Measurements from ENCODE around the gene FADS6.

The FADS6 gene

DNA sequence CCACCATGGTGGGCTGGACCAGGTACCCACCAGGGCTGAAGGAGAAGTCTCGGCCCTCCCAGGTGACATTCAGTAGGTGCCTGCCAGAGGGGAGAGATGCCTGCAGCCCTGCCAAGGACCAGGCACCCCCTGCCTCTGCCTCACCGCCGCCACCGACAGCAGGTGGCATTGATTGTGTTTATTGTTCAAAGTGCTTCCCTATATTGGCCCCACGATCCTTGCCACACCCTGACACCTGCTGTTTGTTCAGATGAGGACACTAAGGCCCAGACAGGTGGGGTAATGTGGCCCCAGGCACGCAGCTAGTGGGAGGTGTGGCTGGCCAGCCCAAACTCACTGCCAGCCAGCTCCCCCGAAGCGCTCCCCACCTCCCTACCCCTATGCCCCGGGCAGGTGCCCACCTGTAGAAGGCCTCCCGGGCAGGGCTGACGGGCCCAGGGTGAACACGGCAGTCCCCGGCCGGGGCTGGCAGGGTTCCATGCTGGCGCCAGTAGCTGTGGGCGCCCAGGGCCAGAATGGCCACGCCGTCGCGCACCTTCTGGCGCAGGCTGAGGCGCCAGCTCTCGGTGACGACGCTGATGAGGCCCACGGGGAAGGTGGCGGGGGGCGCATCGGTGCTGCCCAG lies 41.7 kb downstream of the FADS6 start:
- DNase-seq: no peak

DNA sequence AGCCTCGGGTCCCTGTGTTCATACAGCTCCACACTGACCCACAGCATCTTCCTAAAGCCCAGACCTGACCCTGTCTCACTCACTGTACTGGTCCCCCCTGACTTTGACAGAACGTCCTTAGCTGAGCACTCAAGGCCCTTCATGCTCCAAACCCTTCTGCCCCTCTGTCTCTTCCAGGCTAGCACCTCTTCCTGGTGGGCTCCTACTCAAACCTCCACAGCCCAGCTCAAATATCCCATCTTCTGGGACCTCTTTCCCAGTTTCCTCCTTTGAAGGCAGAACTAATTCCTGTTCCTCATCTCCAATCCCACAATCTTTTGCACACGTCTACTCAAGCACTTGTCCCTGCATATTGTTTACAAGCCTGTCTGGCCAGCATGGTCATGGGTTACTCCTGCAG lies 42.5 kb downstream of the FADS6 start:
- no peak for DNase-seq

DNA sequence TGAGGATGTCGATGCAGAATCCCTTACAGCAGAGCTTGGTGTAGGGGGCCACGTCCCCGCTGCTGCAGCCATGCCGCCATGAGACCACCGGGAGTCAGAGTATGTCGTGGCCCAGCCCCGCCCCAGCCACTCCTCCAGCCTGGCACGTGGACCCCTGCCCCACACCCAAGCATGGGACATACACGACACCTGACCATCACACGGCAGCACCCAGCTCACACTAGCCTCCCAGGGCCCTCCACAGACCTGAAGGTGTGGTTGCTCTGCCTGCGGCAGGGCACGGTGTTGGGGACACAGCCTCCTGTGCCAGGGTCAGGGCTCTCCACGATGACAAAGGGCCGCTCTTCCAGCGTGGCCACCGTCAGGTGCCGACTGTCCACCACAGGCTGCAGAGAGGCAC lies 43.1 kb downstream of the FADS6 start:
- no peak for DNase-seq

DNA sequence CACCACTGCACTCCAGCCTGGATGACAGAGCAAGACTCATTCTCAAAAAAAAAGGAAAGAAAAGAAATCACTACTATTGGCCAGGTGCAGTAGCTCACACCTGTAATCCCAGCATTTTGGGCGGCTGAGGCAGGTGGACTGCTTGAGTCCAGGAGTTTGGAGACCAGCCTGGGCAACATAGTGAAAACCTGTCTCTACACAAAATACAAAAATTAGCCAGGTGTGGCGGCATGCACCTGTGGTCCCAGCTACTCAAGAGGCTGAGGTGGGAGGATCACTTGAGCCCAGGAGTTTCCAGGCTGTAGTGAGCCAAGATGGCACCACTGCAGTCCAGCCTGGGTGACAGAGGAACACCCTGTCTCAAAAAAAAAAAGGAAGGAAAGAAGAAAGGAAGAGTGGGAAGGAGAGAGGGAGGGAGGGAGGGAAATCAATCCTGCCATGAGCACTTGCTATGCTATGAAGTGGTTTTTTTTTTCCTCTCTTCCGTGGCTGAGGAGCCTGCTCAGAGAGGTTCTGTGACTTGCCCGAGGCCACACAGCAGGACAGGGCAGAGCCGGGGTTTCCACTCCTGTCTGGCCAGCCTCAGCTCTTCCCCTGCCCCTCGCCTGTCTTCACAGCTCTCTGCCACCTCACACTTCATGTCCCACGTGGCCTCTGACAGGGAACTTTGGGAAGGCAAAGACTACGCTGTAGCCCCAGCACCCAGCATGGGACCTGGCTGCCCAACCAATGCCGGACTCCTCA lies 44.6 kb downstream of the FADS6 start:
- no peak for DNase-seq

DNA sequence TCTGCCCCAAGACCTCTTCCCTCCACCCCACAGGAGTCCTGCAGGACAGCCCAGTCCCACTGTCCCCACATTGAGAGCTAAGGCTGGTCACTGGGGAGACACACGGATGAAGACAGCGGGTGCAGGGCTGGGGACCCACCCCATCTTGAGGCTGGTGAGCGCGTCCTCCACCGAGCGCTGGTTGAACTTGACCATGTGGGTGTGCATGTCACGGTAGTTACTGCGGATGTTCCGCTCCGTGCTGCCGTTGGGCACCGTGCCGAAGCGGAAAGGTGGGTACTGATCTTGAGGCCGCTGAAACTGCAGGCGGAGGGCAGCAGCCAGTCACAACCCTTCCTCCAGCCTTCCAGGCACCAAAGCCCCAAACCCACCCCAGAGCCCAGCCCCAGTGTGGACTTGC lies 46.8 kb downstream of the FADS6 start:
- DNase-seq: no peak

DNA sequence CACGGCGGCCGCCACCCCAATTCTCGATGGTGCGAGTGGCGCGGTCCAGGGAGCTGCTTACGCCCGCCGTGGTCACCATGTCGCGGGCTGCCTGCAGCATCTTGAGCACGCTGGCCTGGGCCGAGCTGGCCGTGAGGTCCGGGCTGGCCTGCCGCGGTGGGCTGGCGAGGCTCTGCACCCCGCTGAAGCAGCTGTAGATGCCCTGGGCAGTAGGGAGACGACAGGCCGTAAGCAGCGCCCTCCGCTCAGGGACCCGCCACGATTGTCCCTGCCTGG lies 50.1 kb downstream of the FADS6 start:
- DNase-seq: no peak

DNA sequence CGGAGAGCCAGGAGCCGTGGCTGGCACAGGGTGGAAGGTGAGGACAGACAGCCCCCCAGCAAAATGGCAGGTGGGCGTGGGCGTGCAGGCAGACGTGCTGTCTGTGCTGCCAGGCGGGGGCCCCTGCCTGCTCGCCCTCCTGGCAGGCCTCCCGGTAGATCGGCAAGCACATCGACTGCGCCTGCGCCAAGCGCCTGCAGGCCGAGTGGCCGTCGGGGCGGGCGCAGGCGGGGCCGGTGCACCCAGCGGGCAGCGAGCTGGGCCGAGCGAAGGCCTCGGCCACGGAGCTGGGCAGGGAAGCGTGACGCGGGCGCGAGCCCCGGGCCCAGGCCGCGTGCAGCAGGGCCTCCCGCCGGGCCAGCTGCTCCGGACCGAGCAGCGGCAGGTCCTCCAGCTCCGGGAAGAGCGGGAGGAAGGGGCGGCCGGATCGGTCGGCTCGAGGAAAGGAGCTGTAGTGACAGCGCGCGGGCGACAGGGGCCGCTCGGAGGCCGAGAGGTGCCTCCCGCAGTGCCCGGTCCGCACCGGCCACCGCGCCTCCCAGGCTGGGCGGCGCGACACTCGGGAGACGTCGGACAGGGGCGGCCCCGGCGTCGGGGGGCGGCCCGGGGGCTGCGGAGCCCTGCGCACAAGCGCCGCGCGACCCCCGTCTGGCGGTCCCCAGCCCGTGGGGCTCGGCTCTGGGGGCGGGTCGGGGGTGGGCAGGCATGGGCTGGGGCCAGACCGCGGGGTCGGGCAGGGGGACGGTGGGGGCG lies 50.7 kb downstream of the FADS6 start:
- no peak for DNase-seq

DNA sequence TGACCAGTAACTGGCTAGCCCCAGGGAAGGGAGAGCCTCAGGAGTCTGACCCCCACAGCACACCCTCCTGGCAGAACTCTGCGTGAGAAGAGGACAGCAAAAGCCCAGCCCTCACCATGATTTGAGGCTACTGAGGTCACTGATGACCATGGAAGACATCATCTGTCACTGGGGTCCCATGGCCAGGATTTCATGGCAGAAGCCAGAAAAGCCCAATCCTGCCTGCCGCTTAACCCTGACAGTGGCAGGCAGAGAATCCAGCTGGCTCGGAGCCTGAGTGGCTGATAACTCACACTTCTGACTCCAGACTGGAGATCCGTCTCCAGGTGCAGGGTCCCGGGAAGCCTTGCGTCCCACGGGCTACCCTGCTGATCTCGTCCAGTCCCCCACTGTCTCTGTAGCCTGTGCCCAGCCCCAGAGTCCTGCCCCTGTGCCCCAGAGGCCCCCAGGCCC lies 51.3 kb downstream of the FADS6 start:
- no peak for DNase-seq

DNA sequence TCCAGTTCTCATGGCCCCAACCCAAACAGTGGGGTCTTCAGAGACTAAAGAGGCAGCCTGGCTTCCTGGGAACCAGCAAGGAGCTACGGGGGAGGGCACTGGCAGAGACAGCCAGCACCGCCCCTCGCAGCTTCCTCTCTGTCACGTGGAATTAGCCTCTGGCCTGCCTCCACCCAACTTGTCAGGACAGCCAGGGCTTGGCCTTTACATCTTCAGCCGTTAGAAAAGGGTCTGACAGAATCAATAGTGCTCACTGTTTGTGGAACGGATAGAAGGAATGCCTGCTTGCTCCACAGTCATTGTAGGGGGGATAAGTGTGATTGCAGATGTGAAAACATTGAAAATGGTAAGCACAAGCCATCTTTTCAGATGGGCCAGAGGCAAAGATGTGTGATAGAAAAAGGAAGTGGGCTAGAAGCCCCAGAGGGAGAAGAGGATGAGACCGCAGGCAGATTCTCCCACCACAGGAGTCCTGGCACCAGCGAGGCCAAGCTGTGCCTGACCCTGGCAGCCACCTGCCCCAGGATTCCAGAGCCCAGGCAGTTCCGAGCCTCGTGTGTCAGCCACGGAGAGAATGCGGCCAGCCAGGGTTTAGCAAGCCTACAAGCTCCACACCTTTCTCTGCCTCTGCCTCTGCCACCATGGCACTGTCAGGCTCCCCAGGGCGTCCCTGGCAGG lies 52.3 kb downstream of the FADS6 start:
- DNase-seq: no peak

DNA sequence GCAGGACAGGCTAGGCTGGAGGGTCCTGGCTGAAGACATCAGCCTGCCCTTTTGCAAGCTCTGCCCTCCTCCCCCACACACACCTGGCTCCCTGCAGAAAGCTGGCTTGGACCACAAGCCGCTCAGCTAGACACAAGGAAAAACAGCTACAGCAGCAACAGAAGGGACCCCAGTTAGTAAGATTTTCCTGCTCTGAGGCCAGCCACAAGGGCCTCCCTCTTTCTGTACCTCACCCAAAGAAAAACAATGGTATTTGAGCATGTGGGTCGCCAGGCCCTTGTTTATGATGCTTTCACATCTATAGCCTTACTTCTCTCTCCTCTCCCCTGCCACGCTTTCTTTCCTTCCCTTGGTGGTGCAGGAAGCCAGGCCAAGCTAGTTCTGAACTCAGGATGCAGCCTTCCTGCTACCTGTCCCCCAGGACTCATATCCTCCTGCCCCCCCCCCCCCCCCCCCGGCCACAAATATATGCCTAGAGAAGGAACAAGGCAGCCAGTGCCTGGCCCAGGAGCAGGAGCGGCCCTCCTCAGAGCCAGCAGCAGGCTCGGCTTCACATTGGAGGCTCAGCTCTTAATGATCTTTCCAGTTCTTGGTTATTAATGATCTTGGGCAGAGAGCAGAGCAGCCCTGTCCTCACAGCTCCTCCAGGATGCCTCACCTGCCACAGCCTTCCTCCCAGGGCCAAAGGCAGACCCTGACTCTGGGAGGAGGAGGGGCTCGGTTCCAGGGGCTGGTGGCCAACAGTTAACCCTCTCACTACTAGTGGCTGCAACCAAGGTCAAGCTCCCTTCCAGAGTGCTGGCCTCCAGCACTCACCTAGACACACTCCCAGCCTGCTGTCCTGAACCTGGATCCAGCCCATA lies 53.2 kb downstream of the FADS6 start:
- DNase-seq: no peak

DNA sequence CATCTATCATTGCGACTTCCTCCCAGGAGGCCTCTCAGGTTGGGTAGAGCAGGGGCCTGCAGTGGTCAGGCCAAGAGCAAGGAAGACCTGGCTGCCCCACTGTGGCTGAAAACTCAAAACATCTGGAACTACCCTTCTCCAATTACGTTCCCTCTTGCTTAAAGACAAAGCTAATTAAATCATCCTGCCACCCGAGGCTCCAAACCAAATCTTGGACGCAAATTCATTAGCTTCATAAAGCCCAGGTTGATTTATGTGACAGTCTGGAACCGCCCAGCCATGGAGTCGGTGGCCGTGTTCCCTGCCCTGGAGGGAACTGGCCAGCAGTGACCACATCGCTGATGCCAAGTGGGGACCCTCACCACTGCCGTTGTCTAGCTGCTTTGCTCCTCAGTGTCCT lies 55.2 kb downstream of the FADS6 start:
- no peak for DNase-seq

DNA sequence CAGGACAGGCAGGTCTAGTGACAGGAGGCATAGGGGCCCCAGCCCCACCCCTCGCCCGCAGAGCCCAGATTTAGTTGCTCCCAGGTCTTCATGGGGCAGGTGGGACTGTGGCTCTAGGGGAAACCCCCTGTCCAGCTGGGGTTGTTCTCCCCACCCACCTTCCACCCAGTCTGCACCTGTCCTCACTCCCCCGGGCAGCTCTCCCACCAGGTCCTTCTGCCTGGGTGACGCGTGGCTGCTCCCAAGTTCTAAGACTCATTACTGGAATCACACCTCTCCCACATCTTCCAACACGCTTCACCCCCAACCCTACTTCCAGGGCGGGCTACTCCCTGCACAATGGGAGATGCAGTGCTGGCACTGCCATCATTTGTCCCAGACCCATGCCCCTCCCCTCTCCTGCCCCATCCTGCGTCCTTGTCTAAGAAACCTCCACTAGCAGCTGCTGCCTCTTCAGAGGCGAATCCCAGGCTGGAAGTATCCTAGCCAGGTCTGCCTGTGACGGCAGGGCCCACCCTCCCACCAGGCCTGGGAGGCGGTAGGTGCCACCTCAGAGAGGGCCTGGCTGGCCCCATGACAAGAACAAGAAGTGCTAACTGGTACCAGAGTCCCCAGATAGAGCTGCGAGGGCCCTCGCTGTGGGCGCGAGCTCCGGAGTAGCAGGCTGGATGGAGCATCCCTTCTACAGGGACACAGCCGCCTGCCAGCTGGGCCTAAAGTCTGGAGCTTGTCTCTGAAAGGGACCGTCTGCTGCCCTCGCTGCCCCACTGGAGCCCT lies 56.6 kb downstream of the FADS6 start:
- DNase-seq: no peak

DNA sequence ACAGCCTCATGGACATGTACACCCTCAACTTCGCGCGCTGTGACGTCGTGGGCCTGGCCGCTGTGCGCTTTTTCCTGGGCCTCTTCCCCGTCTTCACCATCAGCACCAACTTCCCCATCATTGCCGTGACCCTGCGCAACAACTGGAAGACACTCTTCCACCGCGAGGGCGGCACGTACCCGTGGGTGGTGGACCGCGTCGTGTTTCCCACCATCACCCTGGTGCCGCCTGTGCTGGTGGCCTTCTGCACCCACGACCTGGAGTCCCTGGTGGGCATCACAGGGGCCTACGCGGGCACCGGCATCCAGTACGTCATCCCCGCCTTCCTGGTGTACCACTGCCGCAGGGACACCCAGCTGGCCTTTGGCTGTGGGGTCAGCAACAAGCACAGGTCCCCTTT lies 57.2 kb downstream of the FADS6 start:
- no peak for DNase-seq

DNA sequence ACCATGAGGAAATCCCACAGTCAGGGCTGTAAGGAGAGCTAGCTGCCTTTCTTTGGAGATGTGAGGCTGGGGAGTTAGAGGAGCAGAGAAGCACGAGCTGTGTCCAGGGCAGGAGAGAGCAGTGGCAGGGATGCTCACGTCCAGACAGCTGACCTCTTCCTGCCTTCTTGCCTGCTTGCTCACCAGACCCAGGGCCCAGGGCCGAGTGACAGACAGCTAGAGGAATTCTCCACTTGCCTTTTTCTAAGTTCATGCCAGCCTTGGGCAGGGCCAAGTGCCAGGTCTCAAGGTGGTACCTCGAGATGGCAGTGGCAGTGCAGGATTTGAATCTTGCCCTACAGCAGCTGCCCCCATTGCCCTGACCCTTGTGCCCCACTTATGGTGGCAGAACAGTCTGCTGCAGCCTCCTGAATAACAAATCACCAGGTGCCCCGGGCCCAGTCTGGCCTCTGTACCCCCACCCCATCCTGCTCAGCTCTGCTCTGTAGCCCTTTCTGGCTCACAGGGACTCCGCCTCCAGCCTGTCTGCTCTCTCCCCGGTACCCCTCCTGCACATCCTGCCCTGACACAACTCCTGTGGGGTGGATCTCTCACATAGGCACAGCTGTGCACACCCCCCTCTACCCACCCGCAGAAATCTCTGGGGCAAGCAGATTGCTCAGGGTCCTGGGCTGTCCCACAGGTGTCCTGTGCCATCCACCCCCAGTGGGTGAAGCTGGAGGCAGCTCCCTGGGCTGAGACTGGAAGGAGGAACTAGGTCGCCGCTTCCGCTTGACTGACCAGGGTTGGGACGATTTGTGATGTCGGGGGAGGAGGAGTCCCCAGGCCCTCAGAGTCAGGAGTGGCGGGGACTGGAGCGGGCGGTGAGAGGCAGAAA lies 59.7 kb downstream of the FADS6 start:
- no peak for DNase-seq

DNA sequence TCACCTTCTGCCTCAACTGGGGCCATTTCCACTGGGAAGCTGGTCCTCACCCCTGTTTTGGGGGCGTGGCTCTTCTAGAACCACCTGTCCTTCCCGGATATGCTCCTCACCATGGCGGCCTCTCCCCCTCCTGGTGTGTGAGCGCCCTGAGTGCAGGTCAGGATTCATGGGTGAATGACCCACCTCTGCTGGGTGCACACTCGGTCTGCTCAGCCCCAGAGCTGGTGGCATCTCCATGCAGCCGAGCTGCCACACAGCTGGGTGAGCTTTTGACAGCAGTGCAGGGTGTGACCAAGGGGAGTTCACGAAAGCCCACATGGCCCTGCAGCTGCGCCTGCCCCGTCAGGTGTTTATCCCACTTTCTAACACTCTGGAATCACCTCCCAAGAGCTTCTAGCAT lies 61.0 kb downstream of the FADS6 start:
- no peak for DNase-seq

DNA sequence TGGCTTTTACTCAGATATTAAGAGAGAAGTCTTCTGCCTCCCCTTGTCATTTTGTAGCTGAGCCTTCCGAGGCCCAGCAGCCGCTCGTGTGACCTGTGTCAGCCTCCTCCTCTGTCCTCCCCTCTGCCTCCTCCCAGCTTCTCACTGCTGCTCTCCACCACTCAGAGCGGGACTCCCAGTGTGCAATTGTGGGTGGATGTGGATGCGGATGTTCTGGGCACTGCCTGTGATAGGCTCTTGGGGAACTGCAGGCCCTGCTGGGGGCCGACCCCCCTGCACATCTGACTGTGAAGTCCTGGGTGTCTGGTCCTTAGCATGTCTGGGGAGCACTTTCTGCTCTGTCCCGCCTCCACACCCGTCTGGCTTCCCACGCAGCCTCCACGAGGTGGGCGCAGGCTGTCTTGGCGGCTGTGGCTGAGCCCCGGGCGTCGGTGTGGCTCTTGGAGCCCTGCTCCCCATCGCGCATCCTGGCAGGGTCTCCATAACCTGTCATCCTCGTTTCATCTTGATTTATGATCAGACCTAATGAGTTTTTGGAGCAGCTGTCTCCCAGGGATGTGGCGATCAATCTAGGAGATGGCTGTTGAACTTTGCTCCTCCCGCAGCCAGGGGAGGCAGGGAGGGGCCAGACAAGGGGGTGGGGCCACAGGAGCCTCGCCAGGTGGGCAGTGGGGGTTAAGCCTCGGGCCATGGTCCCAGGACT lies 61.8 kb downstream of the FADS6 start:
- no peak for DNase-seq

DNA sequence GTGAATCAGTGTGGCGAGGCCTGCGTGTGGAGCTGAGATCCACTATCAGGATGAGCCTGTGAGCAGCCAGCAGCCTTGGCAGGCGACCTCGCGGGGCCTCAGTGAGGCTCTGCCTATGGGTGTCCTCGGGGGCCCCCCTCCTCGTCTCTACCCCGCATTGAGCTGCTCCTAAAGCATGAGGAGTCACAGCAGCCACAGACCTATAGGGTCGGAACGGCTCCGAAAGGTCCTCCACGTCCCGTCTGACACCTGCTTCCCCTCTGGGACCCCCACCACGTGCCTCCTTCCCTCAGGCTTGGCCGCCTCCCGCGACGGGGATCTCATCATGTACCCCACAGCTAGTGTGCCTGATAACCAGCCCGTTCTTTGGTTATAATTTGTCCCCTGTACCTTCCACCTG lies 62.6 kb downstream of the FADS6 start:
- DNase-seq: no peak

DNA sequence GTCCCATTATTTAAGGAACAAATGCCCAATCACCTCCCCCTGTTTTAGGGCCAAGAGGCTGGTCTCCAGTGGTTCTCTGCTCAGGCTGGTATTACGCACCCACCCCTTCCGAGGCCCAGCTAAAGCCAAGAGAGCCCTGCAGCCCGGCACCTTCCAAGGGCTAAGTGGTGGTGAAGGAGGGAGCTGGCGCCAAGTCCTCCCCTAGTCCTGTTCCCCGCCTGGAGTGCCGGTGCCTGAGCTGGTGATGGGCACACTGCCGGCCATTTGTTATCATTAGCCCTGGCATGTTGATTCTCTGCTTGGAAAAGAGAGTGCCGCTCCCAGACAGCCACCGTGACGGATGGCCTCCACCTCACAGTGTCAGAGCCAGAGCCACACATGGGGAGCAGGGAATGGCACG lies 65.6 kb downstream of the FADS6 start:
- no peak for DNase-seq
